AG10803 (cell line): ENCODE results near the gene UPK3BL1.
"Not testable (repeated sequence)": the region's sequence is repeated elsewhere in the genome, so short reads cannot be mapped to it uniquely, and the experiment has no call there.

Source experiments
- DNase-seq: peaks from one replicate; pipeline ENCODE4 v3.0.0; 2010; ENCODE audit warnings: low read depth
- H3K4me3 ChIP-seq: 2 replicates; pipeline ENCODE4 v1.5.1; 2011; ENCODE audit warnings: mild to moderate bottlenecking, low read length, control low read depth

Gene UPK3BL1

GRCh38 chr7:102634299-102634698, 8.3 kb downstream of the UPK3BL1 start:
- not testable (repeated sequence) for DNase-seq, H3K4me3 ChIP-seq

GRCh38 chr7:102630622-102631021, 12.0 kb downstream of the UPK3BL1 start:
- DNase-seq, H3K4me3 ChIP-seq: not testable (repeated sequence)

- DNase-seq, H3K4me3 ChIP-seq: not testable (repeated sequence)
These were observed 15.2 kb downstream of the UPK3BL1 start for GRCh38 chr7:102627271-102627904.

GRCh38 chr7:102618122-102618521, 24.5 kb downstream of the UPK3BL1 start:
- DNase-seq, H3K4me3 ChIP-seq: not testable (repeated sequence)

- H3K4me3 ChIP-seq = peak within 1 kb of the TSS; percentile 50
- DNase-seq = not testable (repeated sequence)
These were observed 26.0 kb downstream of the UPK3BL1 start, which contains the start of gene RASA4 for GRCh38 chr7:102616507-102617125. TSS of gene RASA4 (minus strand) at chr7:102616756. CDS start at chr7:102616689, 67 bp downstream.

- H3K4me3 ChIP-seq, DNase-seq: not testable (repeated sequence)
These were observed 26.7 kb downstream of the UPK3BL1 start for GRCh38 chr7:102615930-102616329.

- DNase-seq, H3K4me3 ChIP-seq: not testable (repeated sequence)
These were observed 27.7 kb downstream of the UPK3BL1 start for GRCh38 chr7:102614873-102615272.

GRCh38 chr7:102614346-102614697, 28.3 kb downstream of the UPK3BL1 start:
- H3K4me3 ChIP-seq, DNase-seq: not testable (repeated sequence)

- H3K4me3 ChIP-seq, DNase-seq: not testable (repeated sequence)
These were observed 28.8 kb downstream of the UPK3BL1 start for GRCh38 chr7:102613575-102614345.

- peak overlapping the region; percentile 26 for H3K4me3 ChIP-seq
- DNase-seq = not testable (repeated sequence)
These were observed 30.8 kb downstream of the UPK3BL1 start for GRCh38 chr7:102611675-102612325.

- not testable (repeated sequence) for DNase-seq
These were observed 31.4 kb downstream of the UPK3BL1 start for GRCh38 chr7:102611013-102611674.

GRCh38 chr7:102610441-102610840, 32.1 kb downstream of the UPK3BL1 start:
- H3K4me3 ChIP-seq, DNase-seq: not testable (repeated sequence)

More at GRCh38 chr7:102611013-102611674, 31.4 kb downstream of the UPK3BL1 start:
- H3K4me3 ChIP-seq = not testable (repeated sequence)

GRCh38 chr7:102609734-102610133, 32.9 kb downstream of the UPK3BL1 start:
- not testable (repeated sequence) for DNase-seq, H3K4me3 ChIP-seq

- not testable (repeated sequence) for H3K4me3 ChIP-seq, DNase-seq
These were observed 35.7 kb downstream of the UPK3BL1 start for GRCh38 chr7:102606848-102607247.

- DNase-seq, H3K4me3 ChIP-seq: not testable (repeated sequence)
These were observed 38.0 kb downstream of the UPK3BL1 start for GRCh38 chr7:102604431-102605145.

- not testable (repeated sequence) for H3K4me3 ChIP-seq, DNase-seq
These were observed 40.3 kb downstream of the UPK3BL1 start for GRCh38 chr7:102602317-102602716.

- not testable (repeated sequence) for DNase-seq, H3K4me3 ChIP-seq
These were observed 42.9 kb downstream of the UPK3BL1 start for GRCh38 chr7:102599699-102600098.

- H3K4me3 ChIP-seq, DNase-seq: not testable (repeated sequence)
These were observed 46.6 kb downstream of the UPK3BL1 start for GRCh38 chr7:102596036-102596435.
